SK-N-SH treated with all-trans-retinoic acid at 6 μM for 48 hours (cell line): ENCODE data around the gene PID1.

ENCODE experiments used
- ARNTL ChIP-seq: fragments of 450-650 bp; formaldehyde crosslinking; IDR thresholded peaks from 2 replicates; pipeline ENCODE4 v1.5.0; 2020; ENCODE audit warnings: low read depth, mild to moderate bottlenecking, moderate library complexity, borderline replicate concordance
- BACH2 ChIP-seq: fragments of 250-450 bp; sonication (Bioruptor Pico); IDR thresholded peaks from 2 replicates; pipeline ENCODE4 v1.9.0; 2021; ENCODE audit warnings: mild to moderate bottlenecking, borderline replicate concordance
- CREB5 ChIP-seq: fragments of 250-450 bp; sonication (Bioruptor Pico); IDR thresholded peaks from 2 replicates; pipeline ENCODE4 v1.5.1; 2020; ENCODE audit warnings: low read depth, mild to moderate bottlenecking, moderate library complexity
- CSDC2 ChIP-seq: fragments of 250-450 bp; sonication (Bioruptor Pico); IDR thresholded peaks from 2 replicates; pipeline ENCODE4 v1.5.0; 2020; ENCODE audit warnings: mild to moderate bottlenecking, moderate library complexity
- ISL1 ChIP-seq: fragments of 250-450 bp; sonication (Bioruptor Pico); IDR thresholded peaks from 2 replicates; pipeline ENCODE4 v2.1.2; 2022; ENCODE audit warnings: mild to moderate bottlenecking, moderate library complexity
- PATZ1 ChIP-seq: fragments of 250-450 bp; sonication (Bioruptor Pico); IDR thresholded peaks from 2 replicates; pipeline ENCODE4 v1.8.0; 2020; ENCODE audit warnings: mild to moderate bottlenecking, moderate library complexity, borderline replicate concordance
- PPARA ChIP-seq: fragments of 250-450 bp; sonication (Bioruptor Pico); IDR thresholded peaks from 2 replicates; pipeline ENCODE4 v1.5.0; 2020; ENCODE audit warnings: mild to moderate bottlenecking, borderline replicate concordance
- SNAI2 ChIP-seq: fragments of 250-450 bp; sonication (Bioruptor Pico); IDR thresholded peaks from 2 replicates; pipeline ENCODE4 v1.5.0; 2020; ENCODE audit warnings: mild to moderate bottlenecking, moderate library complexity
- TCF4 ChIP-seq: fragments of 250-450 bp; sonication (Bioruptor Pico); IDR thresholded peaks from 2 replicates; pipeline ENCODE4 v1.8.0; 2021; ENCODE audit warnings: mild to moderate bottlenecking, moderate library complexity, borderline replicate concordance
- ZFP3 ChIP-seq: fragments of 250-450 bp; sonication (Bioruptor Pico); IDR thresholded peaks from 2 replicates; pipeline ENCODE4 v1.5.0; 2020; ENCODE audit warnings: mild to moderate bottlenecking, moderate library complexity
- ZFP30 ChIP-seq: fragments of 450-650 bp; formaldehyde crosslinking; IDR thresholded peaks from 2 replicates; pipeline ENCODE4 v1.5.0; 2022; ENCODE audit warnings: mild to moderate bottlenecking, moderate library complexity
- ZNF565 ChIP-seq: fragments of 450-650 bp; formaldehyde crosslinking; conservative IDR thresholded peaks from 2 replicates; pipeline ENCODE4 v1.5.0; 2020; ENCODE audit warnings: low read depth, mild to moderate bottlenecking, moderate library complexity
- ZNF70 ChIP-seq: fragments of 450-650 bp; formaldehyde crosslinking; IDR thresholded peaks from 2 replicates; pipeline ENCODE4 v1.5.0; 2020; ENCODE audit warnings: mild to moderate bottlenecking, moderate library complexity
- ZNF8 ChIP-seq: fragments of 450-650 bp; formaldehyde crosslinking; IDR thresholded peaks from 2 replicates; pipeline ENCODE4 v1.5.0; 2020; ENCODE audit warnings: mild to moderate bottlenecking, moderate library complexity

GRCh38 chr2:229088517-229088913, 182.6 kb downstream of the PID1 start:
- no peak for TF ChIP-seq ZNF70 (CRISPR knock-in tag)
- no peak for TF ChIP-seq CSDC2 (CRISPR knock-in tag)
- no peak for TF ChIP-seq PPARA (CRISPR knock-in tag)
- no peak for TF ChIP-seq TCF4 (CRISPR knock-in tag)
- no peak for TF ChIP-seq ISL1 (CRISPR knock-in tag)
- no peak for TF ChIP-seq SNAI2 (CRISPR knock-in tag)
- no peak for TF ChIP-seq CREB5
- no peak for TF ChIP-seq ZFP3 (CRISPR knock-in tag)
- TF ChIP-seq ZNF8 (CRISPR knock-in tag), result no peak
- no peak for TF ChIP-seq ZNF565
- TF ChIP-seq ARNTL, result no peak
- TF ChIP-seq PATZ1 (CRISPR knock-in tag), result no peak
- no peak for TF ChIP-seq ZFP30 (CRISPR knock-in tag)
- TF ChIP-seq BACH2 (CRISPR knock-in tag), result no peak
